ENCODE data around the gene KIAA1671.

The KIAA1671 gene

GRCh38 chr22:25114369-25115362 is 162.2 kb downstream of the KIAA1671 start:
- DNase-seq (ENCODE audit: low read depth, low spot score) = no peak

GRCh38 chr22:25119609-25120008 is 167.1 kb downstream of the KIAA1671 start:
- DNase-seq (ENCODE audit: low read depth, low spot score) = no peak

GRCh38 chr22:25120093-25120561 is 167.6 kb downstream of the KIAA1671 start:
- no peak for DNase-seq (ENCODE audit: low read depth, low spot score)

- no peak for DNase-seq (ENCODE audit: low read depth, low spot score)
Observed at GRCh38 chr22:25120761-25121212, 168.3 kb downstream of the KIAA1671 start.

- DNase-seq (ENCODE audit: low read depth, low spot score) = no peak
Observed at GRCh38 chr22:25122136-25122764, 169.7 kb downstream of the KIAA1671 start.

- no peak for DNase-seq (ENCODE audit: low read depth, low spot score)
Observed at GRCh38 chr22:25123677-25124076, 171.2 kb downstream of the KIAA1671 start.

- DNase-seq (ENCODE audit: low read depth, low spot score) = no peak
Observed at GRCh38 chr22:25125693-25126357, 173.3 kb downstream of the KIAA1671 start.

- DNase-seq (ENCODE audit: low read depth, low spot score) = no peak
Observed at GRCh38 chr22:25126510-25126909, 174.0 kb downstream of the KIAA1671 start.

- no peak for DNase-seq (ENCODE audit: low read depth, low spot score)
Observed at GRCh38 chr22:25127318-25127717, 174.8 kb downstream of the KIAA1671 start.

- no peak for DNase-seq (ENCODE audit: low read depth, low spot score)
Observed at GRCh38 chr22:25130462-25130861, 177.9 kb downstream of the KIAA1671 start.

- DNase-seq (ENCODE audit: low read depth, low spot score) = no peak
Observed at GRCh38 chr22:25131198-25131887, 178.8 kb downstream of the KIAA1671 start.

- no peak for DNase-seq (ENCODE audit: low read depth, low spot score)
Observed at GRCh38 chr22:25134028-25134427, 181.5 kb downstream of the KIAA1671 start.

- no peak for DNase-seq (ENCODE audit: low read depth, low spot score)
Observed at GRCh38 chr22:25134451-25134850, 181.9 kb downstream of the KIAA1671 start.

GRCh38 chr22:25136953-25137576 is 184.5 kb downstream of the KIAA1671 start:
- DNase-seq (ENCODE audit: low read depth, low spot score) = no peak

- no peak for DNase-seq (ENCODE audit: low read depth, low spot score)
Observed at GRCh38 chr22:25137577-25138525, 185.3 kb downstream of the KIAA1671 start.

GRCh38 chr22:25139062-25139461 is 186.5 kb downstream of the KIAA1671 start:
- DNase-seq (ENCODE audit: low read depth, low spot score) = no peak

GRCh38 chr22:25142102-25142501 is 189.6 kb downstream of the KIAA1671 start:
- DNase-seq (ENCODE audit: low read depth, low spot score) = no peak

GRCh38 chr22:25143156-25144076 is 190.9 kb downstream of the KIAA1671 start:
- no peak for DNase-seq (ENCODE audit: low read depth, low spot score)

- DNase-seq (ENCODE audit: low read depth, low spot score) = no peak
Observed at GRCh38 chr22:25144522-25144921, 192.0 kb downstream of the KIAA1671 start.
